Upper lobe of left lung (tissue), 6 donors: Measurements from ENCODE around the gene PKIG. TPM values are rescaled to one million over a fixed set of nuclear protein-coding genes. Genes with fewer than 3 reads are reported as not detected.
A peak's percentile ranks its signal among the peaks of the same experiment; 100 is the strongest.

Experiments used
- ATAC-seq, 2 donors: fragments of 200-7000 bp; cut with Tn5 transposase; one replicate each; pipeline ENCODE4 v1.9.1; 2022; ENCODE audit warnings: mild to moderate bottlenecking in 2 of 2, moderate library complexity in 2 of 2; ENCODE audit not compliant: low FRiP score in 2 of 2
- DNase-seq, 2 donors: peaks; one replicate each; pipeline ENCODE4 v3.0.0-alpha.2; 2019 to 2020
- H3K27ac ChIP-seq, 4 donors: fragments of 200-600 bp; sonication (generic); one replicate each; pipeline ENCODE4 v1.5.1; 2016 to 2019
- H3K27me3 ChIP-seq, 4 donors: fragments of 200-600 bp; sonication (generic); one replicate each; pipeline ENCODE4 v1.5.1; 2017 to 2019
- H3K36me3 ChIP-seq, 4 donors: fragments of 200-600 bp; sonication (generic); one replicate each; pipeline ENCODE4 v1.5.1; 2016 to 2019
- H3K4me1 ChIP-seq, 4 donors: fragments of 200-600 bp; sonication (generic); one replicate each; pipeline ENCODE4 v1.5.1; 2018 to 2019
- H3K4me3 ChIP-seq, 4 donors: fragments of 200-600 bp; sonication (generic); one replicate each; pipeline ENCODE4 v1.5.1; 2017 to 2019; ENCODE audit warnings: mild to moderate bottlenecking in 2 of 4, moderate library complexity in 1 of 4
- H3K9me3 ChIP-seq, 4 donors: fragments of 200-600 bp; sonication (generic); one replicate each; pipeline ENCODE4 v1.5.1; 2018 to 2019
- CTCF ChIP-seq, 6 experiments: fragments of 450-650 bp in 4 of 6; fragments of 200-600 bp in 2 of 6; sonication (generic) in 2 of 6; IDR thresholded peaks; one replicate each; pipeline ENCODE4 v1.5.1; 2016 to 2019; ENCODE audit warnings: antibody characterized with exemption in 6 of 6
- EP300 ChIP-seq, 4 donors: sonication (generic); formaldehyde crosslinking; IDR thresholded peaks; one replicate each; pipeline ENCODE4 v1.5.1; 2017; ENCODE audit warnings: antibody characterized with exemption in 4 of 4, control low read depth in 2 of 4
- POLR2A ChIP-seq, 4 donors: fragments of 450-650 bp; IDR thresholded peaks; one replicate each; pipeline ENCODE4 v1.5.1; 2016 to 2017; ENCODE audit warnings: antibody characterized with exemption in 4 of 4, mild to moderate bottlenecking in 2 of 4
- POLR2AphosphoS5 ChIP-seq, 2 donors: sonication (generic); formaldehyde crosslinking; IDR thresholded peaks; one replicate each; pipeline ENCODE4 v1.5.1; 2017; ENCODE audit warnings: antibody characterized with exemption in 2 of 2
- WGBS, 2 donors: methylation state at CpG; one replicate each; pipeline ENCODE4 v1.1.5; 2017 to 2018; 5-methylcytosine and 5-hydroxymethylcytosine counted together
- total RNA-seq, 6 donors: library from RNA; depleted of rRNA in 4 of 6; stranded (reverse); fragments of >200 nt in 4 of 6; gene quantifications; one replicate each; pipeline versions ENCODE4 v1.1.0 to v1.2.1, GENCODE V29; 2016 to 2021
- donor health status: DM: no; HTN: no; CAD: no; lungs with moderate emphysema.
- donor health status: DM: no; HTN: yes; CAD: no; lungs with severe emphysema.

Gene PKIG
- total RNA-seq, 6 donors from 2014 or later, result 46.1 to 91.5 (median 67.8) TPM

GRCh38 chr20:44621325-44621724 lies 38.9 kb downstream of the PKIG start:
- 92 to 94% methylated on average over 2 to 5 of the region's 5 CpGs for WGBS, 2 donors
- DNase-seq, result no peak
- no peak for TF ChIP-seq EP300 (IDR thresholded peaks at IDR 0.05)
- no peak for TF ChIP-seq POLR2AphosphoS5 (IDR thresholded peaks at IDR 0.05)
- TF ChIP-seq CTCF (IDR thresholded peaks at IDR 0.05), result no peak
- TF ChIP-seq POLR2A (IDR thresholded peaks at IDR 0.05), result no peak
- ATAC-seq, result no peak
- peaks cover 0 to 7% (median 3%) of the 10 kb centered on the region in 4 donors for H3K9me3 ChIP-seq
- H3K36me3 ChIP-seq, result peaks cover 0 to 70% (median 26%) of the 10 kb centered on the region in 4 donors
- H3K4me1 ChIP-seq, result peaks cover 5 to 11% (median 9%) of the 10 kb centered on the region in 4 donors
- H3K4me3 ChIP-seq, result no peak overlapping the region
- peak overlapping the region in 1 of 4 donors; percentile 51 for H3K27ac ChIP-seq
- no peaks in the 10 kb centered on the region for H3K27me3 ChIP-seq

- TF ChIP-seq CTCF (IDR thresholded peaks at IDR 0.05), result no peak
- TF ChIP-seq POLR2A (IDR thresholded peaks at IDR 0.05), result no peak
- no peak for TF ChIP-seq POLR2AphosphoS5 (IDR thresholded peaks at IDR 0.05)
- peak overlapping the region in 1 of 4 donors; percentile 51 for H3K27ac ChIP-seq
- peaks cover 1 to 7% (median 6%) of the 10 kb centered on the region in 4 donors for H3K4me1 ChIP-seq
- no peaks in the 10 kb centered on the region for H3K27me3 ChIP-seq
- ATAC-seq, result no peak
- peaks cover 0 to 65% (median 25%) of the 10 kb centered on the region in 4 donors for H3K36me3 ChIP-seq
- no peak overlapping the region for H3K4me3 ChIP-seq
- peaks cover 0 to 7% (median 3%) of the 10 kb centered on the region in 4 donors for H3K9me3 ChIP-seq
- DNase-seq, result no peak
- WGBS, 2 donors, result 96 to 100% methylated on average over 5 to 8 of the region's 8 CpGs
Observed at GRCh38 chr20:44621939-44622338, 39.6 kb downstream of the PKIG start.

- WGBS, 2 donors, result 86 to 96% methylated on average over 17 to 19 of the region's 19 CpGs
- Histone ChIP-seq H3K36me3 (peaks cover 0 to 57% (median 23%) of the 10 kb centered on the region in 4 donors), H3K4me1 (peaks cover 0 to 7% (median 3%) of the 10 kb centered on the region in 4 donors), H3K9me3 (peaks cover 0 to 7% (median 3%) of the 10 kb centered on the region in 4 donors), H3K4me3 (no peak overlapping the region), H3K27ac (peak overlapping the region in 1 of 4 donors; percentile 51), H3K27me3 (no peaks in the 10 kb centered on the region)
- TF ChIP-seq CTCF (IDR thresholded peaks at IDR 0.05) (no peak), EP300 (IDR thresholded peaks at IDR 0.05) (no peak), POLR2A (IDR thresholded peaks at IDR 0.05) (no peak), POLR2AphosphoS5 (IDR thresholded peaks at IDR 0.05) (no peak)
- no peak for ATAC-seq
- DNase-seq, result peak in 1 of 2 donors; percentile 45
Observed at GRCh38 chr20:44622501-44623270, 40.3 kb downstream of the PKIG start.

GRCh38 chr20:44624152-44624551 lies 41.8 kb downstream of the PKIG start:
- ATAC-seq (no peak), DNase-seq (no peak)
- Histone ChIP-seq H3K4me3 (no peak overlapping the region), H3K27me3 (no peaks in the 10 kb centered on the region), H3K36me3 (peaks cover 0 to 42% (median 14%) of the 10 kb centered on the region in 4 donors), H3K4me1 (no peaks in the 10 kb centered on the region), H3K27ac (no peak overlapping the region), H3K9me3 (peaks cover 0 to 7% (median 3%) of the 10 kb centered on the region in 4 donors)
- 92 to 100% methylated on average over 3 to 4 of the region's 4 CpGs for WGBS, 2 donors
- TF ChIP-seq CTCF (IDR thresholded peaks at IDR 0.05) (no peak), POLR2AphosphoS5 (IDR thresholded peaks at IDR 0.05) (no peak), EP300 (IDR thresholded peaks at IDR 0.05) (no peak), POLR2A (IDR thresholded peaks at IDR 0.05) (no peak)
